ENCODE measurements around the gene FAM110D. TPM values are rescaled to one million over a fixed set of nuclear protein-coding genes. Genes with fewer than 3 reads are reported as not detected.

Gene FAM110D
- total RNA-seq: not detected in 2 replicates
- total RNA-seq (2013): 0.02 TPM
- polyA plus RNA-seq: not detected in 2 replicates
- polyA minus RNA-seq: 0.17 TPM in 1 of 2 replicates, not detected in the other

GRCh38 chr1:26158908-26159742, at the start of gene FAM110D:
Gene FAM110D, plus strand, starts transcription at chr1:26159079. Its CDS starts 2,213 bp downstream, at chr1:26161292.
- WGBS (ENCODE audit: insufficient coverage): 60% methylated on average over 6 of the region's 6 CpGs
- Histone ChIP-seq H3K4me2 (replicated peaks; ENCODE audit: low read depth, low read length, poor library complexity, severe bottlenecking) (no peak within 1 kb of the TSS), H3K9me3 (ENCODE audit: control extremely low read depth in 1 of 3, control insufficient read depth in 2 of 3, insufficient read depth in 1 of 3, low read length in 2 of 3) (peaks cover 0 to 3% (median 0%) of the 10 kb centered on the region in 3 donors), H3K27ac (ENCODE audit: low read length in 2 of 2) (no peak within 1 kb of the TSS), H2AFZ (ENCODE audit: insufficient read depth, low read depth, low read length, poor library complexity, severe bottlenecking) (no peak within 1 kb of the TSS), H4K20me1 (ENCODE audit: control insufficient read depth, insufficient read depth, low read length, poor library complexity, severe bottlenecking) (no peaks in the 10 kb centered on the region), H3K36me3 (replicated peaks in 1 of 2; ENCODE audit: control extremely low read depth in 1 of 2, control insufficient read depth in 1 of 2, extremely low read depth in 1 of 2, insufficient read depth in 2 of 2, low read length in 1 of 2) (no peaks in the 10 kb centered on the region), H3K9ac (ENCODE audit: low read length) (no peak within 1 kb of the TSS), H3K27me3 (replicated peaks in 1 of 4; ENCODE audit: control extremely low read depth in 1 of 4, control insufficient read depth in 3 of 4, insufficient read depth in 4 of 4, low read length in 3 of 4) (peaks cover 0 to 74% (median 26%) of the 10 kb centered on the region in 4 experiments), H3K4me1 (ENCODE audit: control insufficient read depth in 2 of 2, insufficient read depth in 2 of 2, low read length in 2 of 2) (peaks cover 25 to 27% of the 10 kb centered on the region in 2 donors), H3K4me3 (ENCODE audit: control extremely low read depth in 1 of 5, extremely low read depth in 1 of 5, insufficient read depth in 1 of 5, low read depth in 2 of 5, low read length in 4 of 5) (no peak within 1 kb of the TSS), H3K79me2 (ENCODE audit: control insufficient read depth, insufficient read depth, low read length) (no peaks in the 10 kb centered on the region)
- Mint-ChIP-seq H3K27me3 (peaks cover 48% of the 10 kb centered on the region), H3K4me1 (peaks cover 11% of the 10 kb centered on the region), H3K4me3 (peak within 1 kb of the TSS; percentile 45), H3K27ac (no peak within 1 kb of the TSS), H3K9me3 (ENCODE audit: insufficient read depth) (no peaks in the 10 kb centered on the region)
- ATAC-seq (ENCODE audit: low read depth): no peak
- no peak for DNase-seq
- TF ChIP-seq EZH2 (IDR thresholded peaks at IDR 0.05; ENCODE audit: borderline replicate concordance, insufficient read depth, low read depth, low read length, poor library complexity, severe bottlenecking): no peak
- TF ChIP-seq CTCF (IDR thresholded peaks at IDR 0.05): no peak
- CTCF ChIA-PET: interaction anchor here (0.6 kb wide), 1 partner anchor 14 kb away, joined by 3 read pairs; no protein-coding TSS in a partner anchor
- POLR2A ChIA-PET: no interaction called here
- intact Hi-C loops (cut with micrococcal nuclease): no loop called here

Data from B cell (primary cell).